GM18517 (cell line): ENCODE measurements around the gene NHLRC2.

ENCODE experiments used
- ATAC-seq: cut with Tn5 transposase; IDR thresholded peaks from one replicate; pipeline ENCODE4 v1.9.1; 2021; ENCODE audit warnings: mild to moderate bottlenecking, moderate library complexity; ENCODE audit not compliant: unreplicated experiment

The NHLRC2 gene

DNA sequence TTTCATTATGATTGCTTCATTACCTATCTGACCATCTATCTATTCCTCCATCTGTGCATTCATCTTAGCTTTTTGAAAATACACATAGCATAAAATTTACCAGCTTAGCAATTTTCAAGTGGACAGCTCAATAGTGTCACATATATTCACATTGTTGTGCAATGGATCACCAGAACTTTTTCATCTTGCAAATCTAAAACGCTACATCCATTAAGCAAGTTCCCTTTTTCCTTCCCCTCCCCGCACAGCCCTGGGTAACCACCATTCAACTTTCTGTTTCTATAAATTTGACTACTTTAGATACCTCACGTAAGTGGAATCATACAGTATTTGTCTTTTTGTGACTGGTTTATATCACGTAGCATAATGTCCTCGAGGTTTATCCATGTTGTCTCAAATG, 111.2 kb downstream of the NHLRC2 start:
- peak; percentile 26 for ATAC-seq
